Lower leg skin (tissue), 3 donors: ENCODE measurements around the gene SMAD6.

Experiments
- POLR2A ChIP-seq, 2 donors: fragments of 450-650 bp; IDR thresholded peaks; one replicate each; pipeline ENCODE4 v1.6.1; 2016 to 2017; ENCODE audit warnings: antibody characterized with exemption in 2 of 2, mild to moderate bottlenecking in 1 of 2, moderate library complexity in 1 of 2
- TF ChIP-seq, protein P1 (sequence below), 3 donors: fragments of 450-650 bp; IDR thresholded peaks; one replicate each; pipeline ENCODE4 v1.5.1; 2016; ENCODE audit warnings: antibody characterized with exemption in 3 of 3, mild to moderate bottlenecking in 3 of 3, moderate library complexity in 2 of 3

- TF ChIP-seq, protein P1, sequence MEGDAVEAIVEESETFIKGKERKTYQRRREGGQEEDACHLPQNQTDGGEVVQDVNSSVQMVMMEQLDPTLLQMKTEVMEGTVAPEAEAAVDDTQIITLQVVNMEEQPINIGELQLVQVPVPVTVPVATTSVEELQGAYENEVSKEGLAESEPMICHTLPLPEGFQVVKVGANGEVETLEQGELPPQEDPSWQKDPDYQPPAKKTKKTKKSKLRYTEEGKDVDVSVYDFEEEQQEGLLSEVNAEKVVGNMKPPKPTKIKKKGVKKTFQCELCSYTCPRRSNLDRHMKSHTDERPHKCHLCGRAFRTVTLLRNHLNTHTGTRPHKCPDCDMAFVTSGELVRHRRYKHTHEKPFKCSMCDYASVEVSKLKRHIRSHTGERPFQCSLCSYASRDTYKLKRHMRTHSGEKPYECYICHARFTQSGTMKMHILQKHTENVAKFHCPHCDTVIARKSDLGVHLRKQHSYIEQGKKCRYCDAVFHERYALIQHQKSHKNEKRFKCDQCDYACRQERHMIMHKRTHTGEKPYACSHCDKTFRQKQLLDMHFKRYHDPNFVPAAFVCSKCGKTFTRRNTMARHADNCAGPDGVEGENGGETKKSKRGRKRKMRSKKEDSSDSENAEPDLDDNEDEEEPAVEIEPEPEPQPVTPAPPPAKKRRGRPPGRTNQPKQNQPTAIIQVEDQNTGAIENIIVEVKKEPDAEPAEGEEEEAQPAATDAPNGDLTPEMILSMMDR (IDR thresholded peaks at IDR 0.05), result no peak
- no peak for TF ChIP-seq POLR2A (IDR thresholded peaks at IDR 0.05)
These were observed 31.9 kb downstream of the SMAD6 start for GRCh38 chr15:66733976-66734375.
